Transverse colon (tissue), 4 donors: ENCODE results near the gene SYNE1. TPM values are rescaled to one million over a fixed set of nuclear protein-coding genes. Genes with fewer than 3 reads are reported as not detected.
"Not testable (repeated sequence)": the region's sequence is repeated elsewhere in the genome, so short reads cannot be mapped to it uniquely, and the experiment has no call there.

Experiments
- DNase-seq: peaks from one replicate; pipeline ENCODE4 v3.0.0-alpha.2; 2019
- H3K27ac ChIP-seq, 4 donors: fragments of 200-600 bp; sonication (generic); 2 replicates each; pipeline ENCODE4 v1.5.1; 2016 to 2018; ENCODE audit warnings: inconsistent platforms in 4 of 4
- H3K27me3 ChIP-seq: fragments of 200-600 bp; sonication (generic); 2 replicates; pipeline ENCODE4 v1.5.1; 2017; ENCODE audit warnings: inconsistent platforms
- H3K36me3 ChIP-seq, 4 donors: fragments of 200-600 bp; sonication (generic); 2 replicates each; pipeline ENCODE4 v1.5.1; 2017 to 2019; ENCODE audit warnings: inconsistent platforms in 4 of 4
- H3K4me1 ChIP-seq, 4 donors: fragments of 200-600 bp; sonication (generic); 2 replicates each; pipeline ENCODE4 v1.5.1; 2017 to 2020; ENCODE audit warnings: inconsistent platforms in 4 of 4
- H3K4me3 ChIP-seq, 4 donors: fragments of 200-600 bp; sonication (generic); 1 replicate in 1 of 4; 2 replicates in 3 of 4; pipeline versions ENCODE4 v1.5.1 to v1.6.1; 2017 to 2019; ENCODE audit warnings: inconsistent platforms in 4 of 4
- H3K9me3 ChIP-seq, 2 donors: fragments of 200-600 bp; sonication (generic); 2 replicates each; pipeline ENCODE4 v1.5.1; 2017 to 2019; ENCODE audit warnings: inconsistent platforms in 2 of 2
- EP300 ChIP-seq: sonication (generic); formaldehyde crosslinking; IDR thresholded peaks from one replicate; pipeline ENCODE4 v1.6.1; 2017; ENCODE audit warnings: antibody characterized with exemption, low read depth
- POLR2A ChIP-seq: fragments of 450-650 bp; IDR thresholded peaks from one replicate; pipeline ENCODE4 v1.6.1; 2016; ENCODE audit warnings: antibody characterized with exemption, mild to moderate bottlenecking, moderate library complexity
- POLR2AphosphoS5 ChIP-seq, 3 donors: sonication (generic); formaldehyde crosslinking; IDR thresholded peaks; one replicate each; pipeline ENCODE4 v1.6.1; 2016; ENCODE audit warnings: antibody characterized with exemption in 3 of 3
- WGBS, 2 donors: methylation state at CpG; one replicate each; pipeline ENCODE4 v1.1.5; 2018; ENCODE audit warnings: low coverage in 1 of 2; 5-methylcytosine and 5-hydroxymethylcytosine counted together
- in situ Hi-C, 4 donors: fragments of 200-750 bp; cut with MboI; loops; one replicate each; pipeline versions ENCODE4 v1.15.0 to v1.15.1; 2017; ENCODE audit warnings: low sequenced_read_pairs in 3 of 4, low pct_ligation_motif_present in 1 of 4, low pct_unique_long_range_greater_than_20kb in 1 of 4
- intact Hi-C: fragments of 100-400 bp; cut with DNase I; formaldehyde crosslinking; loops from one replicate; pipeline ENCODE4 v1.15.1; 2023; ENCODE audit warnings: low total_unique reads
- total RNA-seq, 4 donors: library from RNA; depleted of rRNA; stranded (reverse); fragments of >200 nt; gene quantifications; one replicate each; pipeline ENCODE4 v1.1.0, GENCODE V29; 2016
- TF ChIP-seq, protein P1 (sequence below), 5 experiments: fragments of 200-600 bp in 3 of 5; fragments of 450-650 bp in 2 of 5; sonication (generic) in 3 of 5; IDR thresholded peaks; 1 replicate in 2 of 5; 2 replicates in 3 of 5; pipeline ENCODE4 v1.5.1; 2016 to 2017; ENCODE audit warnings: antibody characterized with exemption in 5 of 5, inconsistent platforms in 3 of 5, mild to moderate bottlenecking in 2 of 5, moderate library complexity in 1 of 5

SYNE1 gene
- total RNA-seq, 4 donors from 2014 or later: 31.4 to 87.2 (median 59.7) TPM

DNA sequence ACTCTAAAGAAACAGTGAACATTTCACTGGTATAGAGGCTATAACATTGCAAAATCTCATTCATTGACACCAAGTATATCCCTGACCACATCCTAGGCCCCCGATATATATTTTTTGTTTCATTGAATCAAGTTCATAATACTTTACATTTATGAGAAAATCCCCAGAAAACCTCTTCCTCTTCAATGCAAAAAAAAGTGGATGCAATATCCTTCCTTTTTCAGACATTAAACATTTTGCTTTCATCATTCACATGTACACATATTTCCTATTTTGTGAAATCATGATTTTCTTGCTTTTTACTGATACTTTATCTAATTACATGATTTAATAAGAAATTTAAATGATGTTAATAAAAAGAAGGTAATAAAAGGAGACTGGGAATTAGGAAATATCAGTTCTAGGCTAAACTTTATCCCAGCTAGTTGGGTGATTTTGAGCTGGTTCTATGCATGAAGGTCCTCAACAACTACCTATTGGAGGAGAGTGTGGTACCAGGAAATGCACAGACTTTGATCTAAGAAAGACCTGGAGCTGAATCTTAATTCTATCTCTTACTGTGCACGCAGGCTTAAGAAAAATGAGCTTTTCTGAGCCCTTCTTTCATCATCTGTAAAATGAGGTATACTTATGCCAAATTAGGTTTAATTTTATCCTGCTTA is 4.9 kb downstream of the SYNE1 start:
- Histone ChIP-seq H3K27ac (no peak overlapping the region), H3K9me3 (no peaks in the 10 kb centered on the region), H3K4me1 (peaks cover 0 to 12% (median 0%) of the 10 kb centered on the region in 4 donors), H3K4me3 (no peak overlapping the region), H3K36me3 (no peaks in the 10 kb centered on the region), H3K27me3 (peaks cover 19% of the 10 kb centered on the region)
- 81 to 94% methylated on average over 2 of the region's 2 CpGs for WGBS, 2 donors
- TF ChIP-seq, protein P1, sequence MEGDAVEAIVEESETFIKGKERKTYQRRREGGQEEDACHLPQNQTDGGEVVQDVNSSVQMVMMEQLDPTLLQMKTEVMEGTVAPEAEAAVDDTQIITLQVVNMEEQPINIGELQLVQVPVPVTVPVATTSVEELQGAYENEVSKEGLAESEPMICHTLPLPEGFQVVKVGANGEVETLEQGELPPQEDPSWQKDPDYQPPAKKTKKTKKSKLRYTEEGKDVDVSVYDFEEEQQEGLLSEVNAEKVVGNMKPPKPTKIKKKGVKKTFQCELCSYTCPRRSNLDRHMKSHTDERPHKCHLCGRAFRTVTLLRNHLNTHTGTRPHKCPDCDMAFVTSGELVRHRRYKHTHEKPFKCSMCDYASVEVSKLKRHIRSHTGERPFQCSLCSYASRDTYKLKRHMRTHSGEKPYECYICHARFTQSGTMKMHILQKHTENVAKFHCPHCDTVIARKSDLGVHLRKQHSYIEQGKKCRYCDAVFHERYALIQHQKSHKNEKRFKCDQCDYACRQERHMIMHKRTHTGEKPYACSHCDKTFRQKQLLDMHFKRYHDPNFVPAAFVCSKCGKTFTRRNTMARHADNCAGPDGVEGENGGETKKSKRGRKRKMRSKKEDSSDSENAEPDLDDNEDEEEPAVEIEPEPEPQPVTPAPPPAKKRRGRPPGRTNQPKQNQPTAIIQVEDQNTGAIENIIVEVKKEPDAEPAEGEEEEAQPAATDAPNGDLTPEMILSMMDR (IDR thresholded peaks at IDR 0.05): no peak
- TF ChIP-seq POLR2AphosphoS5 (IDR thresholded peaks at IDR 0.05) (no peak), POLR2A (no peak), EP300 (no peak)
- in situ Hi-C loops: no loop called here
- intact Hi-C loops: no loop called here
- DNase-seq: no peak

DNA sequence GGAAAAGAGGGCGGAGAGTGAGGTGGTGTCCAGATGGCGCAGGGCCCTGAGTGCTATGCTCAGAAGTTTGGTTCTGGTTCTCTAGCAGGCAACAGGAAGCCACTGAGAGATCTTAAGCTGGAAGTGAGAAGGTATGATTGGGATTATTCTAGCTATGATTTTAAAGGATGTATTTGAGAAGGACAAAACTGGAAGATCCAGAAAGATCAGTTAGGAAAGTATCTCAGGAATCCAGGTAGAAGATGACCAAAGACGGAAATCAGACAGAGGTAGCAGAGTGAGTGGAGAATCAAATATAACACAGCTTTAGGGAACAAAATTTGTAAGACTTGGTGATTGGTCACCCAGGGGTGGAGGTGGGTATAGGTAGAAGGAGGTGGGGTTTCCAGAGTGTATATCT is 5.8 kb downstream of the SYNE1 start:
- TF ChIP-seq, protein P1 (IDR thresholded peaks at IDR 0.05): no peak
- TF ChIP-seq EP300 (no peak), POLR2AphosphoS5 (IDR thresholded peaks at IDR 0.05) (no peak), POLR2A (no peak)
- Histone ChIP-seq H3K4me1 (peaks cover 0 to 3% (median 0%) of the 10 kb centered on the region in 4 donors), H3K27me3 (peaks cover 11% of the 10 kb centered on the region), H3K4me3 (no peak overlapping the region), H3K36me3 (no peaks in the 10 kb centered on the region), H3K9me3 (no peaks in the 10 kb centered on the region), H3K27ac (no peak overlapping the region)
- DNase-seq: no peak
- WGBS, 2 donors: 89 to 100% methylated on average over 1 to 3 of the region's 3 CpGs
- in situ Hi-C loops: no loop called here
- intact Hi-C loops: no loop called here

DNA sequence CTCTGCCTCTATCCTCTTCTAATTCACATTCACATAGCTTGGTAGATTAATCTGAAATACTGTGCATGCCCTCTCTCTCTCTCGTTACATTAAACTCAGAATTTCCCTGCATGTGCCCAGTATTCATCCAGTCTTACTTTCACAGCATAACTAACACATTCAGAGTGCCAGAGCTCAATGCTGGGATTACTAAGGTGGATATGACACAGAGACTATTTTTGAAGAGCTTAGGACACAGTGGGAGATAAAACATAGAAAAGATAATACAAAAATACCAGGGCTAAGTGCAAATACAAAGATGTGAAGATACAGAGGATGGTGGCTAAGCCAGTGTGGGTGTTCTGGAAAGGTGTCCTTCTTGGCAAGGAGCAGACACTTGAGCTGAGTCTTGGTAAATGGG is 6.3 kb downstream of the SYNE1 start:
- H3K4me1 ChIP-seq: no peaks in the 10 kb centered on the region
- no peak overlapping the region for H3K27ac ChIP-seq
- no peaks in the 10 kb centered on the region for H3K9me3 ChIP-seq
- 39 to 67% methylated on average over 1 of the region's 1 CpG for WGBS, 2 donors
- H3K4me3 ChIP-seq: no peak overlapping the region
- intact Hi-C loops (no loop called here), in situ Hi-C loops (no loop called here)
- H3K36me3 ChIP-seq: no peaks in the 10 kb centered on the region
- TF ChIP-seq POLR2AphosphoS5 (IDR thresholded peaks at IDR 0.05) (no peak), POLR2A (no peak), EP300 (no peak)
- TF ChIP-seq, protein P1 (IDR thresholded peaks at IDR 0.05): no peak
- DNase-seq: no peak
- peaks cover 6% of the 10 kb centered on the region for H3K27me3 ChIP-seq

DNA sequence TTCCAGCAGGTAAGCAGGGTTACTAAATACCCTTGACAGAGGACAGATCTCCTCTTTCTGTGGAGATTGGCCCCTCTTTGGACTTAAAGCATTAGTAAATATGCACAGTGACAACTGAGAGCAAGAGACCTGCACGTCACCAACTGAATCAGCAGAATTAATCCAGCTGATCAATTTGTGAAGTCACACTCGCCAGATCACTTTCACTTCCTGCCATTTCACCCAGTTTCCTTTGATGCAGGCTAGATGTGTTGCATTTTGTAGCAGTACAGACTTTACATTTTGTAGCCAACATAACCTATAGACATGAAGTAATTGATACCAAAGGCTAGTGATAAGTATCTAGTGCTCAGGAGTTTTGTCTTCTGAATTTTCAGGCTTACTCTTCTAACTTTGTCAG is 11.9 kb downstream of the SYNE1 start:
- Histone ChIP-seq H3K36me3 (no peaks in the 10 kb centered on the region), H3K27me3 (no peaks in the 10 kb centered on the region), H3K27ac (no peak overlapping the region), H3K4me1 (no peaks in the 10 kb centered on the region), H3K4me3 (no peak overlapping the region), H3K9me3 (no peaks in the 10 kb centered on the region)
- 38 to 67% methylated on average over 1 to 2 of the region's 2 CpGs for WGBS, 2 donors
- no peak for TF ChIP-seq POLR2A
- TF ChIP-seq, protein P1 (IDR thresholded peaks at IDR 0.05): no peak
- in situ Hi-C loops (no loop called here), intact Hi-C loops (no loop called here)
- no peak for DNase-seq

DNA sequence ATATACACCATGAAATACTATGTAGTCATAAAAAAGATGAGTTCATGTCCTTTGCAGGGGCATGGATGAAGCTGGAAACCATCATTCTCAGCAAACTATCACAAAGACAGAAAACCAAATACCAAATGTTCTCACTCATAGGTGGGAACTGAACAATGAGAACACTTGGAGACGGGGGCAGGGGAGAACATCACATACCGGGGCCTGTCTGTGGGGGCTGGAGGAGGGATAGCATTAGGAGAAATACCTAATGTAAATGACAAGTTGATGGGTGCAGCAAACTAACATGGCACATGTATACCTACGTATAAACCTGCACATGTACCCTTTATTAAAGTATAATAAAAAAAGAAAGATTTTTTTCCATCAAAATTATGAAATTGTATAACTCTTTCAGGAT is 22.4 kb downstream of the SYNE1 start:
- H3K27me3 ChIP-seq, H3K36me3 ChIP-seq, H3K4me1 ChIP-seq, H3K9me3 ChIP-seq, H3K27ac ChIP-seq, in situ Hi-C loops, H3K4me3 ChIP-seq, DNase-seq, intact Hi-C loops: not testable (repeated sequence)
- WGBS, 2 donors: 91 to 97% methylated on average over 3 of the region's 3 CpGs
